ENCODE results near the gene GRM2.

The GRM2 gene

GRCh38 chr3:51706788-51707731 is at the start of gene GRM2:
TSS of gene GRM2 (plus strand) at chr3:51707068. CDS start at chr3:51708984, 1,916 bp downstream.
- no peak for DNase-seq

GRCh38 chr3:51657234-51657633 is 49.6 kb upstream of the GRM2 start:
- no peak for DNase-seq

- DNase-seq = no peak
Measured at GRCh38 chr3:51659942-51660341, 46.9 kb upstream of the GRM2 start.

GRCh38 chr3:51662456-51662855 is 44.4 kb upstream of the GRM2 start:
- no peak for DNase-seq

- no peak for DNase-seq
Measured at GRCh38 chr3:51668756-51669155, 38.1 kb upstream of the GRM2 start.

GRCh38 chr3:51669241-51670052 is 37.4 kb upstream of the GRM2 start:
- DNase-seq = no peak

- no peak for DNase-seq
Measured at GRCh38 chr3:51670053-51670822, 36.6 kb upstream of the GRM2 start.

- no peak for DNase-seq
Measured at GRCh38 chr3:51670823-51671733, 35.8 kb upstream of the GRM2 start, which contains the start of gene TEX264. TSS of gene TEX264 (plus strand) at chr3:51671252. CDS start at chr3:51674305, 3,053 bp downstream.

- no peak for DNase-seq
Measured at GRCh38 chr3:51671734-51672475, 35.0 kb upstream of the GRM2 start.

- no peak for DNase-seq
Measured at GRCh38 chr3:51673181-51673801, 33.6 kb upstream of the GRM2 start.

- no peak for DNase-seq
Measured at GRCh38 chr3:51673802-51674654, 32.8 kb upstream of the GRM2 start.

GRCh38 chr3:51675201-51675611 is 31.7 kb upstream of the GRM2 start:
- DNase-seq = no peak

GRCh38 chr3:51676102-51676640 is 30.7 kb upstream of the GRM2 start:
- DNase-seq = no peak

- no peak for DNase-seq
Measured at GRCh38 chr3:51677358-51677757, 29.5 kb upstream of the GRM2 start.

- no peak for DNase-seq
Measured at GRCh38 chr3:51678186-51678585, 28.7 kb upstream of the GRM2 start.

GRCh38 chr3:51678641-51679040 is 28.2 kb upstream of the GRM2 start:
- DNase-seq = no peak

GRCh38 chr3:51679318-51679717 is 27.6 kb upstream of the GRM2 start:
- DNase-seq = no peak

- no peak for DNase-seq
Measured at GRCh38 chr3:51679777-51680176, 27.1 kb upstream of the GRM2 start.

GRCh38 chr3:51680196-51680595 is 26.7 kb upstream of the GRM2 start:
- no peak for DNase-seq
